Renal cortical epithelial cell (primary cell): ENCODE results near the gene ARHGAP4. TPM values are rescaled to one million over a fixed set of nuclear protein-coding genes. Genes with fewer than 3 reads are reported as not detected.

ENCODE experiments used
- DNase-seq: peaks from one replicate; pipeline ENCODE4 v3.0.0-alpha.2; 2011; ENCODE audit warnings: low read depth
- total RNA-seq: library from RNA; depleted of rRNA; stranded (reverse); fragments of >200 nt; gene quantifications from 2 replicates; pipeline ENCODE4 v1.2.3, GENCODE V29; 2014

The ARHGAP4 gene
- total RNA-seq, 1 donor from 2014 or later = 11.8 TPM

GRCh38 chrX:153906126-153906917, 19.7 kb downstream of the ARHGAP4 start:
- DNase-seq = no peak

- DNase-seq = no peak
Observed at GRCh38 chrX:153905481-153906095, 20.5 kb downstream of the ARHGAP4 start.

- no peak for DNase-seq
Observed at GRCh38 chrX:153903991-153904957, 21.8 kb downstream of the ARHGAP4 start, which contains the start of gene AVPR2. Gene AVPR2 (plus strand): TSS chrX:153904673. CDS start chrX:153905146, 473 bp downstream.

GRCh38 chrX:153903238-153903980, 22.7 kb downstream of the ARHGAP4 start:
- no peak for DNase-seq

GRCh38 chrX:153902385-153902784, 23.7 kb downstream of the ARHGAP4 start:
- no peak for DNase-seq

- no peak for DNase-seq
Observed at GRCh38 chrX:153901753-153902140, 24.3 kb downstream of the ARHGAP4 start.

- peak; percentile 80 for DNase-seq
Observed at GRCh38 chrX:153900831-153901752, 25.0 kb downstream of the ARHGAP4 start.

- DNase-seq = no peak
Observed at GRCh38 chrX:153897899-153898298, 28.2 kb downstream of the ARHGAP4 start.

- DNase-seq = no peak
Observed at GRCh38 chrX:153889123-153889522, 36.9 kb downstream of the ARHGAP4 start.

GRCh38 chrX:153888344-153888743, 37.7 kb downstream of the ARHGAP4 start:
- no peak for DNase-seq

- no peak for DNase-seq
Observed at GRCh38 chrX:153887385-153887784, 38.7 kb downstream of the ARHGAP4 start.

GRCh38 chrX:153886915-153887314, 39.1 kb downstream of the ARHGAP4 start:
- DNase-seq = peak; percentile 65

- no peak for DNase-seq
Observed at GRCh38 chrX:153885968-153886903, 39.8 kb downstream of the ARHGAP4 start, which contains the start of gene L1CAM. Gene L1CAM (minus strand): TSS chrX:153886173. CDS start chrX:153875836, 10,337 bp downstream.

- no peak for DNase-seq
Observed at GRCh38 chrX:153885208-153885787, 40.8 kb downstream of the ARHGAP4 start.

- no peak for DNase-seq
Observed at GRCh38 chrX:153884590-153884989, 41.5 kb downstream of the ARHGAP4 start.

GRCh38 chrX:153884136-153884535, 41.9 kb downstream of the ARHGAP4 start:
- no peak for DNase-seq

GRCh38 chrX:153883163-153883843, 42.8 kb downstream of the ARHGAP4 start:
- no peak for DNase-seq

GRCh38 chrX:153882557-153882956, 43.5 kb downstream of the ARHGAP4 start:
- no peak for DNase-seq
